Fibroblast of mammary gland (primary cell): Measurements from ENCODE around the gene RTP1.
A peak's percentile ranks its signal among the peaks of the same experiment; 100 is the strongest.

ENCODE experiments used
- DNase-seq: peaks from one replicate; pipeline ENCODE4 v3.0.0-alpha.2; 2010; ENCODE audit warnings: low read depth
- H3K4me3 ChIP-seq: 2 replicates; pipeline ENCODE4 v1.5.1; 2011; ENCODE audit warnings: low read depth, mild to moderate bottlenecking, low read length, moderate library complexity; ENCODE audit not compliant: control insufficient read depth
- TF ChIP-seq, protein P1 (sequence below): conservative IDR thresholded peaks from 2 replicates; pipeline ENCODE4 v1.5.1; 2011; ENCODE audit warnings: low read depth, low read length, inconsistent platforms; ENCODE audit not compliant: control insufficient read depth, insufficient read depth

Gene RTP1, protein sequence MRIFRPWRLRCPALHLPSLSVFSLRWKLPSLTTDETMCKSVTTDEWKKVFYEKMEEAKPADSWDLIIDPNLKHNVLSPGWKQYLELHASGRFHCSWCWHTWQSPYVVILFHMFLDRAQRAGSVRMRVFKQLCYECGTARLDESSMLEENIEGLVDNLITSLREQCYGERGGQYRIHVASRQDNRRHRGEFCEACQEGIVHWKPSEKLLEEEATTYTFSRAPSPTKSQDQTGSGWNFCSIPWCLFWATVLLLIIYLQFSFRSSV

DNA sequence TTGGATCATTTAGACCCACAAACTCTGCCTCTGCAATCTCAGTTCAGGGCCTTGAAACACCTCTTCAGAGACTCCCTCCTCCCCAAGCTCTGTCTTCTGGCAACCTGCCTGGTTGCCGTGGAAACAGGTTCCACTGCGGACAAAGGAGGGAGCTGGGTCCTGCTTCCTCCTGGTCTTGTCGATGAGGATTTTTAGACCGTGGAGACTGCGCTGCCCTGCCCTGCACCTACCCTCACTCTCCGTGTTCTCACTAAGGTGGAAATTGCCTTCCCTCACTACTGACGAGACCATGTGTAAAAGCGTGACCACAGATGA is at the start of gene RTP1:
Gene RTP1, plus strand, starts transcription at position 152 of the 315 bp plus-strand sequence. Its CDS starts 30 bp downstream, at position 182.
- TF ChIP-seq, protein P1, sequence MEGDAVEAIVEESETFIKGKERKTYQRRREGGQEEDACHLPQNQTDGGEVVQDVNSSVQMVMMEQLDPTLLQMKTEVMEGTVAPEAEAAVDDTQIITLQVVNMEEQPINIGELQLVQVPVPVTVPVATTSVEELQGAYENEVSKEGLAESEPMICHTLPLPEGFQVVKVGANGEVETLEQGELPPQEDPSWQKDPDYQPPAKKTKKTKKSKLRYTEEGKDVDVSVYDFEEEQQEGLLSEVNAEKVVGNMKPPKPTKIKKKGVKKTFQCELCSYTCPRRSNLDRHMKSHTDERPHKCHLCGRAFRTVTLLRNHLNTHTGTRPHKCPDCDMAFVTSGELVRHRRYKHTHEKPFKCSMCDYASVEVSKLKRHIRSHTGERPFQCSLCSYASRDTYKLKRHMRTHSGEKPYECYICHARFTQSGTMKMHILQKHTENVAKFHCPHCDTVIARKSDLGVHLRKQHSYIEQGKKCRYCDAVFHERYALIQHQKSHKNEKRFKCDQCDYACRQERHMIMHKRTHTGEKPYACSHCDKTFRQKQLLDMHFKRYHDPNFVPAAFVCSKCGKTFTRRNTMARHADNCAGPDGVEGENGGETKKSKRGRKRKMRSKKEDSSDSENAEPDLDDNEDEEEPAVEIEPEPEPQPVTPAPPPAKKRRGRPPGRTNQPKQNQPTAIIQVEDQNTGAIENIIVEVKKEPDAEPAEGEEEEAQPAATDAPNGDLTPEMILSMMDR: no peak
- no peak for DNase-seq
- no peak within 1 kb of the TSS for H3K4me3 ChIP-seq

GRCh38 chr3:187150186-187150585 is 47.1 kb upstream of the RTP1 start:
- no peak for DNase-seq
- TF ChIP-seq, protein P1: no peak
- no peak overlapping the region for H3K4me3 ChIP-seq

GRCh38 chr3:187150599-187150998 is 46.7 kb upstream of the RTP1 start:
- TF ChIP-seq, protein P1: no peak
- no peak for DNase-seq
- no peak overlapping the region for H3K4me3 ChIP-seq

GRCh38 chr3:187161556-187161955 is 35.7 kb upstream of the RTP1 start:
- TF ChIP-seq, protein P1: peak; percentile 2
- H3K4me3 ChIP-seq: no peak overlapping the region
- no peak for DNase-seq

- H3K4me3 ChIP-seq: no peak overlapping the region
- DNase-seq: no peak
- TF ChIP-seq, protein P1: no peak
Measured at GRCh38 chr3:187162265-187162953, 34.9 kb upstream of the RTP1 start.

DNA sequence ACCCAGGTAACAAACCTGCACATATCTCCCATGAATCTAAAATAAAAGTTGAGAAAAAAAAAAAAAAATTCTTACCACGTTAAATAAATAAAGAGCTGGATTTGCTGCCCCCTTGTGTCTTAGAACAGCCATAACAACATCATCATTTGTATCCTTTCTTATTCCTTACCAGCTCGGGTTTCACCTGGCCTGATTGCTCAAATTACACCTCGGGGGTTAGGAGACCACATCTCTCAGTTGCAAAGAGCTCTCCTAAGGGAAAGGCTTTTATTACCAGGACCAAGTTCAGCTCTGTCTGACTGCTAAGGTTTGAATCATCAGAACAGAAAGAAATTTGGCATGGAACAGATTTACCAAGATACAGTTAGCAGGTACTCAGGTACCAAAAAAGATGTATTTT is 32.1 kb upstream of the RTP1 start:
- DNase-seq: peak; percentile 62
- no peak overlapping the region for H3K4me3 ChIP-seq
- TF ChIP-seq, protein P1: peak; percentile 68
